ENCODE results near the gene SFSWAP.

GRCh38 chr12:131735476-131736445 is 24.9 kb downstream of the SFSWAP start:
- TF ChIP-seq POLR2A (IDR thresholded peaks at IDR 0.05; ENCODE audit: control extremely low read depth in 1 of 2, low read depth in 2 of 2, low read length in 2 of 2) (no peak), CTCF (IDR thresholded peaks at IDR 0.05; ENCODE audit: control extremely low read depth in 1 of 3, insufficient read depth in 1 of 3, low read depth in 1 of 3, low read length in 3 of 3) (no peak), SRF (IDR thresholded peaks at IDR 0.05; ENCODE audit: low read depth, low read length) (no peak), YY1 (IDR thresholded peaks at IDR 0.05; ENCODE audit: low read depth, low read length) (no peak)
